GM12891 (cell line): ENCODE measurements around the gene GRIK2.

Source experiments
- POLR2A ChIP-seq: IDR thresholded peaks from 2 replicates; pipeline ENCODE4 v1.6.1; 2011; ENCODE audit warnings: low read depth, low read length, control low read depth
- TAF1 ChIP-seq: IDR thresholded peaks from 2 replicates; pipeline ENCODE4 v1.6.1; 2011; ENCODE audit warnings: low read depth, low read length, control low read depth

- TF ChIP-seq POLR2A (no peak), TAF1 (no peak)
These were observed 3.7 kb downstream of the GRIK2 start for GRCh38 chr6:101397199-101397598.
